SK-N-SH (cell line): ENCODE results near the gene UCHL1.

ENCODE experiments used
- CHD2 ChIP-seq: fragments of 150-350 bp; IDR thresholded peaks from 2 replicates; pipeline ENCODE4 v1.6.1; 2018; ENCODE audit warnings: low read length; ENCODE audit not compliant: partially characterized antibody
- CTCF ChIP-seq: fragments of 200-600 bp; sonication (generic); IDR thresholded peaks from 2 replicates; pipeline ENCODE4 v1.6.1; 2017; ENCODE audit warnings: antibody characterized with exemption, mild to moderate bottlenecking, moderate library complexity
- EP300 ChIP-seq, 2 experiments: IDR thresholded peaks; 2 replicates each; pipeline versions ENCODE4 v1.4.0 to v1.6.1; 2012; ENCODE audit warnings: borderline replicate concordance in 1 of 2, low read depth in 1 of 2, low read length in 1 of 2
- FOXM1 ChIP-seq: IDR thresholded peaks from 2 replicates; pipeline ENCODE4 v1.4.0; 2012; ENCODE audit warnings: low read depth, mild to moderate bottlenecking
- GABPA ChIP-seq: IDR thresholded peaks from 2 replicates; pipeline ENCODE4 v1.4.0; 2012; ENCODE audit warnings: low read depth, mild to moderate bottlenecking
- MAX ChIP-seq: IDR thresholded peaks from 2 replicates; pipeline ENCODE4 v1.4.0; 2012; ENCODE audit warnings: low read depth
- NRF1 ChIP-seq: IDR thresholded peaks from 2 replicates; pipeline ENCODE4 v1.6.1; 2012; ENCODE audit warnings: low read depth, mild to moderate bottlenecking, low read length
- POLR2AphosphoS5 ChIP-seq: IDR thresholded peaks from 2 replicates; pipeline ENCODE4 v1.6.1; 2012; ENCODE audit warnings: low read depth, low read length
- USF2 ChIP-seq: fragments of 150-350 bp; IDR thresholded peaks from 2 replicates; pipeline ENCODE4 v1.6.1; 2017; ENCODE audit warnings: antibody characterized with exemption, low read length, low read depth, borderline replicate concordance

- TF ChIP-seq EP300 (IDR thresholded peaks at IDR 0.05; ENCODE audit: borderline replicate concordance in 1 of 2, low read depth in 1 of 2, low read length in 1 of 2) = no peak
- TF ChIP-seq FOXM1 = no peak
- TF ChIP-seq GABPA = no peak
- no peak for TF ChIP-seq USF2
- no peak for TF ChIP-seq MAX
- no peak for TF ChIP-seq POLR2AphosphoS5
- TF ChIP-seq CTCF = no peak
- no peak for TF ChIP-seq NRF1
- TF ChIP-seq CHD2 = no peak
Observed at GRCh38 chr4:41294445-41295062, 37.8 kb downstream of the UCHL1 start.
